HG02981 (cell line): ENCODE measurements around the gene PIGO.

ENCODE experiments used
- ATAC-seq: cut with Tn5 transposase; IDR thresholded peaks from one replicate; pipeline ENCODE4 v1.9.1; 2021; ENCODE audit warnings: mild to moderate bottlenecking, moderate library complexity; ENCODE audit not compliant: unreplicated experiment

The PIGO gene

GRCh38 chr9:35072461-35073278 lies 23.7 kb downstream of the PIGO start, which contains the start of gene VCP:
TSS of gene VCP (minus strand) at chr9:35072625. CDS start at chr9:35072353, 272 bp downstream.
- peak; percentile 88 for ATAC-seq

GRCh38 chr9:35071814-35072460 lies 24.5 kb downstream of the PIGO start:
- ATAC-seq: peak; percentile 44

- no peak for ATAC-seq
These were observed 25.3 kb downstream of the PIGO start for GRCh38 chr9:35070823-35071813.

- ATAC-seq: no peak
These were observed 27.4 kb downstream of the PIGO start for GRCh38 chr9:35069020-35069419.

GRCh38 chr9:35067056-35067455 lies 29.3 kb downstream of the PIGO start:
- ATAC-seq: no peak

- no peak for ATAC-seq
These were observed 35.7 kb downstream of the PIGO start for GRCh38 chr9:35060548-35061207.

- ATAC-seq: no peak
These were observed 37.0 kb downstream of the PIGO start for GRCh38 chr9:35059438-35059837.

GRCh38 chr9:35057271-35057620 lies 39.1 kb downstream of the PIGO start:
- ATAC-seq: no peak

GRCh38 chr9:35056571-35057270 lies 39.7 kb downstream of the PIGO start:
- no peak for ATAC-seq

- ATAC-seq: no peak
These were observed 41.3 kb downstream of the PIGO start for GRCh38 chr9:35054871-35055644.

- ATAC-seq: no peak
These were observed 42.1 kb downstream of the PIGO start for GRCh38 chr9:35054185-35054835.

- no peak for ATAC-seq
These were observed 45.1 kb downstream of the PIGO start for GRCh38 chr9:35051069-35051967.

- ATAC-seq: no peak
These were observed 47.9 kb downstream of the PIGO start for GRCh38 chr9:35048511-35048910.

GRCh38 chr9:35044071-35044470 lies 52.3 kb downstream of the PIGO start:
- ATAC-seq: no peak

GRCh38 chr9:35042891-35043545 lies 53.4 kb downstream of the PIGO start:
- ATAC-seq: no peak

- ATAC-seq: no peak
These were observed 54.2 kb downstream of the PIGO start for GRCh38 chr9:35042081-35042604.
